SH-SY5Y (cell line): ENCODE data around the gene URM1.

Source experiments
- GATA2 ChIP-seq: IDR thresholded peaks from 2 replicates; pipeline ENCODE4 v1.6.1; 2011; ENCODE audit warnings: mild to moderate bottlenecking, low read depth, low read length
- GATA3 ChIP-seq: IDR thresholded peaks from 2 replicates; pipeline ENCODE4 v1.6.1; 2011; ENCODE audit warnings: low read depth, mild to moderate bottlenecking, low read length, moderate library complexity

DNA sequence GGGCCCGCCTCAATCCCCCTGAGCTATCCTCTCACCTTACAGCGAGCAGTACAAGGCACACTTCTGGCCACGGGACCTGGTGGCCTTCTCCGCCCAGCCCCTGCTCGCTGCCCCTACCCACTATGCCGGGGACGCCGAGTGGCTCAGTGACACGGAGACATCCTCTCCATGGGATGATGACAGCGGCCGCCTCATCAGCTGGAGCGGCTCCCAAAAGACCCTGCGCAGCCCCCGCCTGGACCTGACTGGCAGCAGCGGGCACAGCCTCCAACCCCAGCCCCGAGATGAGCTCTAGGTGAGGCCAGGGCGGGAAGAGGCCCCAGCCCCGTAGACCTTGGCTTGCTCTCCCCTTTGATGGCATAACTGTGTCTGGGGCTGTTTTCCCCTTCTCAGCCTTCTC, 64.4 kb downstream of the URM1 start:
- TF ChIP-seq GATA3 (no peak), GATA2 (no peak)
